H1 (cell line): Measurements from ENCODE around the gene KLHL34. TPM values are rescaled to one million over a fixed set of nuclear protein-coding genes. Genes with fewer than 3 reads are reported as not detected.

Source experiments
- CTCF ChIA-PET: fragments of 300-600 bp; sonication (Branson Sonifier 250); formaldehyde crosslinking; loops from one replicate; lab custom pipeline; 2021; ENCODE audit not compliant: partially characterized antibody; lab: Charles Lee
- POLR2A ChIA-PET: fragments of 300-600 bp; sonication (Branson Sonifier 250); formaldehyde crosslinking; loops from one replicate; lab custom pipeline; 2021; ENCODE audit warnings: inconsistent platforms; ENCODE audit not compliant: partially characterized antibody; lab: Charles Lee
- DNase-seq, 2 experiments: peaks; one replicate each; pipeline versions ENCODE4 v3.0.0 to v3.0.0-alpha.2; 2010 to 2022; ENCODE audit warnings: low spot score in 2 of 2, low read depth in 1 of 2, mixed read lengths in 1 of 2
- FAIRE-seq: peaks from 2 replicates; lab custom pipeline; 2011; peaks lifted over from hg19 to GRCh38; lab: Jason Lieb, UNC
- H2AFZ ChIP-seq: 2 replicates; pipeline ENCODE4 v1.8.1; 2012; ENCODE audit warnings: low read length, inconsistent platforms
- H2AK5ac ChIP-seq: 2 replicates; pipeline ENCODE4 v1.6.1; 2013; ENCODE audit warnings: low read depth, low read length
- H2BK120ac ChIP-seq: replicated peaks from 2 replicates; pipeline ENCODE3; 2013; ENCODE audit warnings: low read depth, low read length, inconsistent platforms
- H2BK12ac ChIP-seq: 2 replicates; pipeline ENCODE4 v1.6.1; 2013; ENCODE audit warnings: low read depth, low read length
- H2BK15ac ChIP-seq: 2 replicates; pipeline ENCODE4 v1.6.1; 2013; ENCODE audit warnings: low read length
- H2BK20ac ChIP-seq: 2 replicates; pipeline ENCODE4 v1.6.1; 2013; ENCODE audit warnings: low read length
- H2BK5ac ChIP-seq: 2 replicates; pipeline ENCODE4 v1.6.1; 2013; ENCODE audit warnings: low read depth, low read length
- H3K14ac ChIP-seq: 2 replicates; pipeline ENCODE4 v1.6.1; 2013; ENCODE audit warnings: inconsistent platforms; ENCODE audit not compliant: insufficient read length
- H3K18ac ChIP-seq: 2 replicates; pipeline ENCODE4 v1.6.1; 2013; ENCODE audit warnings: low read length; ENCODE audit errors: extremely low read depth
- H3K23ac ChIP-seq: 2 replicates; pipeline ENCODE4 v1.6.1; 2013; ENCODE audit warnings: inconsistent platforms; ENCODE audit not compliant: insufficient read length
- H3K23me2 ChIP-seq: 2 replicates; pipeline ENCODE4 v1.6.1; 2013; ENCODE audit warnings: low read depth, low read length
- H3K27ac ChIP-seq: 2 replicates; pipeline ENCODE4 v1.6.1; 2011; ENCODE audit warnings: low read depth, low read length, inconsistent platforms
- H3K27me3 ChIP-seq, 4 experiments: replicated peaks in 1 of 4; 1 replicate in 1 of 4; 2 replicates in 3 of 4; pipeline versions ENCODE4 v1.6.1 to v1.8.1; 2011 to 2013; ENCODE audit warnings: low read length in 3 of 4, mild to moderate bottlenecking in 3 of 4, inconsistent platforms in 2 of 4, mixed read lengths in 2 of 4, moderate library complexity in 1 of 4; ENCODE audit not compliant: control insufficient read depth in 3 of 4, insufficient read depth in 3 of 4; ENCODE audit errors: extremely low read depth in 1 of 4
- H3K36me3 ChIP-seq, 4 experiments: 2 replicates each; pipeline versions ENCODE4 v1.6.1 to v1.8.1; 2011 to 2013; ENCODE audit warnings: mild to moderate bottlenecking in 4 of 4, low read length in 3 of 4, moderate library complexity in 2 of 4, control low read depth in 1 of 4, inconsistent platforms in 1 of 4; ENCODE audit not compliant: insufficient read depth in 4 of 4, control insufficient read depth in 2 of 4
- H3K4ac ChIP-seq: replicated peaks from 2 replicates; pipeline ENCODE3; 2013; ENCODE audit warnings: low read length, low read depth, mixed read lengths, inconsistent platforms; ENCODE audit not compliant: insufficient read length
- H3K4me1 ChIP-seq, 4 experiments: replicated peaks in 1 of 4; 1 replicate in 1 of 4; 2 replicates in 3 of 4; pipeline versions ENCODE4 v1.6.1 to v1.8.1; 2011 to 2013; ENCODE audit warnings: low read length in 3 of 4, inconsistent platforms in 2 of 4, mixed read lengths in 1 of 4; ENCODE audit not compliant: insufficient read depth in 4 of 4, control insufficient read depth in 3 of 4
- H3K4me2 ChIP-seq, 2 experiments: 2 replicates each; pipeline versions ENCODE4 v1.6.1 to v1.8.1; 2011 to 2013; ENCODE audit warnings: low read depth in 2 of 2, low read length in 2 of 2, control low read depth in 1 of 2, inconsistent platforms in 1 of 2, mild to moderate bottlenecking in 1 of 2; ENCODE audit not compliant: insufficient read depth in 1 of 2
- H3K4me3 ChIP-seq, 4 experiments: fragments of 200-600, 300-600 bp in 1 of 4; sonication (generic), shearing (Covaris generic), sonication (Bioruptor Twin) in 1 of 4; 2 replicates each; pipeline versions ENCODE4 v1.5.1 to v1.8.1; 2011 to 2016; ENCODE audit warnings: low read length in 4 of 4, low read depth in 3 of 4, control low read depth in 2 of 4, inconsistent platforms in 2 of 4, mild to moderate bottlenecking in 2 of 4, mixed read lengths in 1 of 4, moderate library complexity in 1 of 4; ENCODE audit not compliant: insufficient read depth in 2 of 4; ENCODE audit errors: extremely low read depth in 1 of 4
- H3K56ac ChIP-seq: replicated peaks from 2 replicates; pipeline ENCODE3; 2013; ENCODE audit warnings: low read depth, mild to moderate bottlenecking, mixed read lengths, low read length, inconsistent platforms; ENCODE audit not compliant: insufficient read length
- H3K79me1 ChIP-seq: 2 replicates; pipeline ENCODE4 v1.6.1; 2013; ENCODE audit warnings: low read depth, low read length, control low read depth
- H3K79me2 ChIP-seq, 2 experiments: 2 replicates each; pipeline versions ENCODE4 v1.6.1 to v1.8.1; 2012 to 2013; ENCODE audit warnings: low read length in 2 of 2, mild to moderate bottlenecking in 2 of 2, inconsistent platforms in 1 of 2; ENCODE audit not compliant: insufficient read depth in 2 of 2, control insufficient read depth in 1 of 2
- H3K9ac ChIP-seq, 4 experiments: replicated peaks in 1 of 4; 1 replicate in 1 of 4; 2 replicates in 3 of 4; pipeline versions ENCODE4 v1.6.1 to v1.8.1; 2011 to 2013; ENCODE audit warnings: low read depth in 3 of 4, low read length in 3 of 4, control low read depth in 2 of 4, mild to moderate bottlenecking in 2 of 4, moderate library complexity in 2 of 4, inconsistent platforms in 1 of 4; ENCODE audit errors: extremely low read depth in 1 of 4
- H3K9me3 ChIP-seq, 2 experiments: 2 replicates each; pipeline versions ENCODE4 v1.6.1 to v1.8.1; 2012 to 2013; ENCODE audit warnings: mild to moderate bottlenecking in 2 of 2, moderate library complexity in 2 of 2, control low read depth in 1 of 2, inconsistent platforms in 1 of 2, low read depth in 1 of 2, low read length in 1 of 2, mixed read lengths in 1 of 2; ENCODE audit not compliant: insufficient read depth in 2 of 2
- H4K20me1 ChIP-seq, 2 experiments: replicated peaks in 1 of 2; 2 replicates each; pipeline versions ENCODE3 to v1.8.1; 2011 to 2013; ENCODE audit warnings: inconsistent platforms in 2 of 2, low read length in 2 of 2, mild to moderate bottlenecking in 1 of 2; ENCODE audit not compliant: insufficient read depth in 2 of 2, control insufficient read depth in 1 of 2
- H4K5ac ChIP-seq: 2 replicates; pipeline ENCODE4 v1.6.1; 2013; ENCODE audit warnings: low read length, low read depth, mixed read lengths, inconsistent platforms; ENCODE audit not compliant: insufficient read length
- H4K8ac ChIP-seq: 2 replicates; pipeline ENCODE4 v1.8.0; 2013; ENCODE audit warnings: mild to moderate bottlenecking, moderate library complexity, low read length, inconsistent platforms; ENCODE audit not compliant: insufficient read depth; ENCODE audit errors: extremely low read depth
- H4K91ac ChIP-seq: replicated peaks from 2 replicates; pipeline ENCODE3; 2013; ENCODE audit warnings: low read length, mixed read lengths, inconsistent platforms; ENCODE audit not compliant: insufficient read length
- ATF3 ChIP-seq: IDR thresholded peaks from 2 replicates; pipeline ENCODE4 v1.6.1; 2011; ENCODE audit warnings: low read depth, mild to moderate bottlenecking, low read length; ENCODE audit not compliant: insufficient read depth
- CBX8 ChIP-seq: fragments of 300-800, 300-1000 bp; sonication (generic); IDR thresholded peaks from 2 replicates; pipeline ENCODE4 v1.7.1; 2016; ENCODE audit warnings: low read depth, low read length, borderline replicate concordance
- KDM4A ChIP-seq: IDR thresholded peaks from one replicate; pipeline ENCODE4 v1.7.1; 2012; ENCODE audit warnings: low read depth, mild to moderate bottlenecking, moderate library complexity, low read length, inconsistent platforms; ENCODE audit not compliant: severe bottlenecking
- KDM5A ChIP-seq: fragments of 200-600 bp; IDR thresholded peaks from 2 replicates; pipeline ENCODE4 v1.7.1; 2012; ENCODE audit warnings: mild to moderate bottlenecking, low read length, inconsistent platforms, mixed read lengths
- MAFK ChIP-seq: IDR thresholded peaks from 2 replicates; pipeline ENCODE4 v1.6.1; 2012; ENCODE audit warnings: low read depth, mild to moderate bottlenecking, improper control_type of control experiment, low read length
- MAX ChIP-seq: IDR thresholded peaks from 2 replicates; pipeline ENCODE4 v1.6.1; 2012; ENCODE audit warnings: inconsistent platforms
- SP4 ChIP-seq: IDR thresholded peaks from 2 replicates; pipeline ENCODE4 v1.6.1; 2012; ENCODE audit warnings: low read length, inconsistent platforms
- WGBS, 2 experiments: shearing (Covaris generic) in 1 of 2; methylation state at CpG; one replicate each; pipeline versions ENCODE4 v1.1.6 to v1.1.7; 2013 to 2015; ENCODE audit warnings: low lambda C conversion rate in 2 of 2, mixed read lengths in 2 of 2, inconsistent platforms in 1 of 2, low coverage in 1 of 2, missing lambda C conversion rate in 1 of 2; ENCODE audit not compliant: insufficient replicate concordance in 2 of 2, insufficient coverage in 1 of 2, insufficient read length in 1 of 2; ENCODE audit errors: extremely low coverage in 1 of 2, missing lambda C conversion rate in 1 of 2; 5-methylcytosine and 5-hydroxymethylcytosine counted together
- polyA plus RNA-seq, 7 experiments: library from polyadenylated mRNA; depleted of rRNA in 3 of 7; stranded (reverse) in 5 of 7; unstranded in 2 of 7; fragments of >200 nt in 5 of 7; fragments of 200-250 nt in 2 of 7; gene quantifications; 1 replicate in 5 of 7; 2 replicates in 1 of 7; 4 replicates in 1 of 7; pipeline versions ENCODE4 v1.2.1 to v1.2.3, GENCODE V29; 2011 to 2013; ENCODE audit warnings: missing spikeins in 2 of 7, mixed read lengths in 2 of 7
- total RNA-seq: library from RNA; stranded (reverse); fragmentation: NEBNext Ultra II Directional; extraction: Animal tissue kit (Norgen Biotek cat#: 25700); gene quantifications from 2 replicates; pipeline ENCODE4 v1.2.1, GENCODE V29; 2021

Gene KLHL34
- total and polyA plus RNA-seq, 2 of the 8 experiments (the other 6 are each of a cell fraction or from before 2014, with no cell fraction given): not detected

- Histone ChIP-seq H3K4me2 (no peak overlapping the region), H2BK20ac (no peak overlapping the region), H3K14ac (no peak overlapping the region), H2AFZ (no peak overlapping the region), H2AK5ac (no peak overlapping the region), H4K8ac (no peak overlapping the region), H2BK5ac (no peak overlapping the region), H3K23ac (no peak overlapping the region), H3K79me1 (no peaks in the 10 kb centered on the region), H3K36me3 (no peaks in the 10 kb centered on the region), H2BK120ac (no peak overlapping the region), H3K23me2 (no peaks in the 10 kb centered on the region), H3K9ac (no peak overlapping the region), H3K4me3 (no peak overlapping the region), H3K79me2 (no peaks in the 10 kb centered on the region), H3K27me3 (no peaks in the 10 kb centered on the region), H3K4ac (no peak overlapping the region), H3K27ac (no peak overlapping the region), H4K5ac (no peak overlapping the region), H3K4me1 (no peaks in the 10 kb centered on the region), H4K91ac (no peak overlapping the region), H3K9me3 (no peaks in the 10 kb centered on the region), H4K20me1 (no peaks in the 10 kb centered on the region), H3K18ac (no peak overlapping the region), H2BK15ac (no peak overlapping the region), H3K56ac (no peak overlapping the region), H2BK12ac (no peak overlapping the region)
- WGBS, 2 experiments: 92% methylated on average over 4 of the region's 4 CpGs; no CpG with 5 or more reads in 1 of the 2 experiments
- no peak for DNase-seq
- ChIA-PET CTCF (no interaction called here), POLR2A (no interaction called here)
- FAIRE-seq: no peak
- TF ChIP-seq MAX: no peak
- no peak for TF ChIP-seq KDM5A
- TF ChIP-seq SP4: no peak
- TF ChIP-seq KDM4A: no peak
- no peak for TF ChIP-seq MAFK
- no peak for TF ChIP-seq ATF3
- TF ChIP-seq CBX8: no peak
Observed at GRCh38 chrX:21662761-21663160, 4.6 kb upstream of the KLHL34 start.
